Psoas muscle (tissue), 8 donors: ENCODE measurements around the gene PDLIM4. TPM values are rescaled to one million over a fixed set of nuclear protein-coding genes. Genes with fewer than 3 reads are reported as not detected.
A peak's percentile ranks its signal among the peaks of the same experiment; 100 is the strongest.

ENCODE experiments used
- ATAC-seq, 4 donors: fragments of 200-7000 bp; cut with Tn5 transposase; one replicate each; pipeline ENCODE4 v1.9.1; 2020; ENCODE audit warnings: moderate library complexity in 3 of 4, mild to moderate bottlenecking in 2 of 4
- DNase-seq, 2 donors: peaks; one replicate each; pipeline ENCODE4 v3.0.0-alpha.2; 2020
- H3K27ac ChIP-seq: fragments of 200-600 bp; one replicate; pipeline ENCODE4 v1.8.0; 2022
- H3K27me3 ChIP-seq, 3 donors: fragments of 200-600 bp in 1 of 3; one replicate each; pipeline versions ENCODE4 v1.6.1 to v1.8.0; 2013 to 2022; ENCODE audit warnings: low read length in 2 of 3, mild to moderate bottlenecking in 2 of 3, moderate library complexity in 1 of 3; ENCODE audit not compliant: insufficient read depth in 3 of 3
- H3K36me3 ChIP-seq, 2 donors: fragments of 200-600 bp in 1 of 2; one replicate each; pipeline versions ENCODE4 v1.6.1 to v1.8.0; 2013 to 2022; ENCODE audit warnings: low read depth in 1 of 2, mild to moderate bottlenecking in 1 of 2, moderate library complexity in 1 of 2; ENCODE audit not compliant: insufficient read depth in 1 of 2
- H3K4me1 ChIP-seq: fragments of 200-600 bp; one replicate; pipeline ENCODE4 v1.8.0; 2022
- H3K4me3 ChIP-seq: fragments of 200-600 bp; one replicate; pipeline ENCODE4 v1.8.0; 2022; ENCODE audit warnings: mild to moderate bottlenecking
- H3K9me3 ChIP-seq: fragments of 200-600 bp; one replicate; pipeline ENCODE4 v1.8.0; 2022
- WGBS, 3 donors: extraction: QIAGEN DNeasy Blood & Tissue Kit; methylation state at CpG; one replicate each; pipeline versions ENCODE4 v1.1.6 to v1.1.7; 2013; 5-methylcytosine and 5-hydroxymethylcytosine counted together
- intact Hi-C, 2 donors: fragments of 100-400 bp; cut with DNase I; formaldehyde crosslinking; loops; one replicate each; pipeline versions ENCODE4 v1.11.0 to v1.14.2; 2022
- polyA plus RNA-seq, 3 donors: library from polyadenylated mRNA; stranded (reverse); fragments of 200-250 nt; gene quantifications; one replicate each; pipeline ENCODE4 v1.2.3, GENCODE V29; 2013
- total RNA-seq, 4 donors: library from RNA; stranded (reverse); fragmentation: NEBNext Ultra II Directional in 2 of 4; extraction: Animal tissue kit (Norgen Biotek cat#: 25700) in 2 of 4; gene quantifications; one replicate each; pipeline versions ENCODE4 v1.2.1 to v1.2.4, GENCODE V29; 2021 to 2023
- TF ChIP-seq, protein P1 (sequence below): fragments of 200-600 bp; IDR thresholded peaks from one replicate; pipeline ENCODE4 v1.8.0; 2022; ENCODE audit warnings: antibody characterized with exemption
- donor health status: healthy with polysubstance abuse.
- donor health status: DM: no; HTN: no; CAD: no; lungs with moderate emphysema.
- donor health status: Bipolar disorder and iron deficiency.
- donor health status: healthy.
- donor health status: DM: yes; HTN: yes; CAD: no.
- donor health status: DM: no; HTN: no; CAD: no.
- donor health status: DM: no; HTN: no; CAD: no.
- donor health status: DM: yes; HTN: yes; CAD: no.

The PDLIM4 gene
- total and polyA plus RNA-seq, 7 donors, result 1.8 to 6.6 (median 5.6) TPM

DNA sequence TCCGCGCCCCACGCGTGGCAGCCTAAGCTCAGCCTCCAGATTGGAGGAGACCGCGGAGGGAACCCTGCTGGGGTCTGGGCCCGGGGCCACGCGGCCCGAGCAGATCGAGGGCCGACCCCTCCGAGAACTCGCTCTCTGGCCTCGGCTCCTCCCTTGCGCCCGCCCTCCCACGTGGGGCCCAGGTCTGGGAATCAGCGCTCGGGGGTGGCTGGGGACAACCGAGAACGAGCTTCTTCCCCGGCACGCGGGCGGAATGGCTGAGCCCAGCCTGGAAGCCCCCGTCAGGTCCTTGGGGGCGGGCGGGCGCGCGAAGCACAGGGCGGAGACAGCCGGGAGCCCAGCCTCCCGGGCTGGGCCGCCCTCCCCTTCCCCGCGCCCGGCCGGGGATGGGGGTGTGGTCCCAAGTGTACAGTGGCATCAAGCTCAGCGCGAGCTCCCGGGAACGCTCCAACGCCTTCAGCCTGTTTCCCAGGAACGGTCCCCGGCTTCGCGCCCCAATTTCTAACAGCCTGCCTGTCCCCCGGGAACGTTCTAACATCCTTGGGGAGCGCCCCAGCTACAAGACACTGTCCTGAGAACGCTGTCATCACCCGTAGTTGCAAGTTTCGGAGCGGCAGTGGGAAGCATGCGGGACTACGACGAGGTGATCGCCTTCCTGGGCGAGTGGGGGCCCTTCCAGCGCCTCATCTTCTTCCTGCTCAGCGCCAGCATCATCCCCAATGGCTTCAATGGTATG lies 36.7 kb downstream of the PDLIM4 start, which contains the start of gene SLC22A4:
Gene SLC22A4 (plus strand): TSS at position 403 of the 736 bp plus-strand sequence. CDS start 223 bp downstream, at position 626.
- intact Hi-C loops, result loop anchor here (2.0 to 5.0 kb wide), 2 partner anchors 73 to 77 kb away; partner anchors contain the start of gene SLC22A5 (in 1 of the 2)
- Histone ChIP-seq H3K9me3 (no peaks in the 10 kb centered on the region), H3K4me3 (peak within 1 kb of the TSS; percentile 73), H3K4me1 (peaks cover 38% of the 10 kb centered on the region), H3K36me3 (no peaks in the 10 kb centered on the region), H3K27ac (peak within 1 kb of the TSS; percentile 96), H3K27me3 (peaks cover 0 to 2% (median 0%) of the 10 kb centered on the region in 3 donors)
- DNase-seq, result peak; percentile 95 to 96
- TF ChIP-seq, protein P1, sequence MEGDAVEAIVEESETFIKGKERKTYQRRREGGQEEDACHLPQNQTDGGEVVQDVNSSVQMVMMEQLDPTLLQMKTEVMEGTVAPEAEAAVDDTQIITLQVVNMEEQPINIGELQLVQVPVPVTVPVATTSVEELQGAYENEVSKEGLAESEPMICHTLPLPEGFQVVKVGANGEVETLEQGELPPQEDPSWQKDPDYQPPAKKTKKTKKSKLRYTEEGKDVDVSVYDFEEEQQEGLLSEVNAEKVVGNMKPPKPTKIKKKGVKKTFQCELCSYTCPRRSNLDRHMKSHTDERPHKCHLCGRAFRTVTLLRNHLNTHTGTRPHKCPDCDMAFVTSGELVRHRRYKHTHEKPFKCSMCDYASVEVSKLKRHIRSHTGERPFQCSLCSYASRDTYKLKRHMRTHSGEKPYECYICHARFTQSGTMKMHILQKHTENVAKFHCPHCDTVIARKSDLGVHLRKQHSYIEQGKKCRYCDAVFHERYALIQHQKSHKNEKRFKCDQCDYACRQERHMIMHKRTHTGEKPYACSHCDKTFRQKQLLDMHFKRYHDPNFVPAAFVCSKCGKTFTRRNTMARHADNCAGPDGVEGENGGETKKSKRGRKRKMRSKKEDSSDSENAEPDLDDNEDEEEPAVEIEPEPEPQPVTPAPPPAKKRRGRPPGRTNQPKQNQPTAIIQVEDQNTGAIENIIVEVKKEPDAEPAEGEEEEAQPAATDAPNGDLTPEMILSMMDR, result no peak
- WGBS, 3 donors, result 0% methylated on average over 39 to 63 of the region's 63 CpGs
- peak; percentile 78 to 86 (median 82) for ATAC-seq

DNA sequence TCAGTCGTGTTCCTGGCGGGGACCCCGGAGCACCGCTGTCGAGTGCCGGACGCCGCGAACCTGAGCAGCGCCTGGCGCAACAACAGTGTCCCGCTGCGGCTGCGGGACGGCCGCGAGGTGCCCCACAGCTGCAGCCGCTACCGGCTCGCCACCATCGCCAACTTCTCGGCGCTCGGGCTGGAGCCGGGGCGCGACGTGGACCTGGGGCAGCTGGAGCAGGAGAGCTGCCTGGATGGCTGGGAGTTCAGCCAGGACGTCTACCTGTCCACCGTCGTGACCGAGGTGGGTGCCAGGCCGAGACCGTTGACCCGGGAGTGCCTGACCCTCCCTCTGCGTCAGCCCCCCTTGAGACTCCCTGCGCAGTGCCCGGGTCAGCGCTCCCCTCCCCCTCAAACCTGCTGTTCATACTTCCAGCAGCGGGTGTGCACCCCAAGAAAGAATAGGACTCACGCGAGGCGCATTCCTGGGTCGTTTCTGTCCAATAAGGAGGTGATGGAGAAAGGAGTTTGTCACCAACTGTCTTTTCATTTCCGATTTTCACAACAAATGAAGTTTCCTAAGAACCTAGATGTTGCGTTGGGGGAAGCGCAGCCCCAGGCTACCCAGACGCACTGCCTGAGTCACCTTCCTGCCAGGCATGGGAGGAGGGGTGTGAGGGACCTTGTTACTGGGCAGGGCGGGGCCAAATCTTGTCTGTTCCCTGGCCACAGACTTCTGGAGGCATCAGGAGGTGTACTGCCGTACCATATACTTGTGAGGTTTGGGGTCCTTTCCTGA lies 37.4 kb downstream of the PDLIM4 start:
- ATAC-seq, result peak; percentile 36 to 59 (median 54)
- intact Hi-C loops, result loop anchor here in 1 of 2 donors (5.0 kb wide), 1 partner anchor 72 kb away; the partner anchor contains the start of gene SLC22A5

GRCh38 chr5:132295505-132296411 lies 38.3 kb downstream of the PDLIM4 start:
- Histone ChIP-seq H3K4me3 (peak overlapping the region; percentile 73), H3K36me3 (no peaks in the 10 kb centered on the region), H3K4me1 (peaks cover 38% of the 10 kb centered on the region), H3K27ac (peak overlapping the region; percentile 96), H3K9me3 (no peaks in the 10 kb centered on the region), H3K27me3 (peaks cover 0 to 2% (median 0%) of the 10 kb centered on the region in 3 donors)
- TF ChIP-seq, protein P1, result no peak
- intact Hi-C loops, result no loop called here
- 82 to 95% (median 83%) methylated on average over 8 of the region's 8 CpGs for WGBS, 3 donors
- ATAC-seq (no peak), DNase-seq (no peak)

More for the DNA sequence above, 37.4 kb downstream of the PDLIM4 start:
- Histone ChIP-seq H3K4me3 (peak overlapping the region; percentile 73), H3K4me1 (peaks cover 38% of the 10 kb centered on the region), H3K9me3 (no peaks in the 10 kb centered on the region), H3K27ac (peak overlapping the region; percentile 96), H3K36me3 (no peaks in the 10 kb centered on the region), H3K27me3 (peaks cover 0 to 2% (median 0%) of the 10 kb centered on the region in 3 donors)
- TF ChIP-seq, protein P1, result no peak
- 7 to 10% (median 10%) methylated on average over 50 of the region's 50 CpGs for WGBS, 3 donors
- peak; percentile 82 to 84 for DNase-seq

- H3K27ac ChIP-seq, result no peak overlapping the region
- WGBS, 3 donors, result 68 to 74% (median 70%) methylated on average over 8 of the region's 8 CpGs
- no peaks in the 10 kb centered on the region for H3K36me3 ChIP-seq
- H3K4me3 ChIP-seq, result peak overlapping the region; percentile 73
- DNase-seq (no peak), ATAC-seq (no peak)
- peaks cover 38% of the 10 kb centered on the region for H3K4me1 ChIP-seq
- H3K9me3 ChIP-seq, result no peaks in the 10 kb centered on the region
- TF ChIP-seq, protein P1, result no peak
- intact Hi-C loops, result no loop called here
- peaks cover 0 to 2% (median 0%) of the 10 kb centered on the region in 3 donors for H3K27me3 ChIP-seq
These were observed 39.0 kb downstream of the PDLIM4 start for GRCh38 chr5:132296412-132297016.
